GM18502 (cell line): ENCODE results near the gene RB1.

Source experiments
- ATAC-seq: cut with Tn5 transposase; IDR thresholded peaks from one replicate; pipeline ENCODE4 v1.9.1; 2021; ENCODE audit warnings: mild to moderate bottlenecking; ENCODE audit not compliant: unreplicated experiment, poor library complexity

RB1 gene

DNA sequence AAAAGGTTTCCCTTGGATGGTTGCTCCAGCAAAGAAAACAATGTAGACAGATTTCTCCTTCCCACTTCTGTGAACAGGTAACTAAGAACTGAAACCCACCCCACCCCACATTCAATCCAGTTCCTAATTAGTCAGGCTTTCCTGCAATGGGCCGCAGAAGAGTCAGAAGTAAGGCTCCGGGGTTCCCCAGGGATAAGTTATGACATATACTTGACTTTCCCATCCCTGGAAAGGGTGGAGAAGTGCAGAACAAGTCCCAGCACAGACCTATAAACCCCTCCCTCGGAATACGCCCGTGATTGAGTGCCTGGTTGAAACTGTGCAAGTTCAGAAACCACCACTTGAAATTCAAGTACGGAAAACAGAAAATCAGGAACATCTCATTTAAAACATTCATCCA, 204.5 kb downstream of the RB1 start:
- no peak for ATAC-seq

DNA sequence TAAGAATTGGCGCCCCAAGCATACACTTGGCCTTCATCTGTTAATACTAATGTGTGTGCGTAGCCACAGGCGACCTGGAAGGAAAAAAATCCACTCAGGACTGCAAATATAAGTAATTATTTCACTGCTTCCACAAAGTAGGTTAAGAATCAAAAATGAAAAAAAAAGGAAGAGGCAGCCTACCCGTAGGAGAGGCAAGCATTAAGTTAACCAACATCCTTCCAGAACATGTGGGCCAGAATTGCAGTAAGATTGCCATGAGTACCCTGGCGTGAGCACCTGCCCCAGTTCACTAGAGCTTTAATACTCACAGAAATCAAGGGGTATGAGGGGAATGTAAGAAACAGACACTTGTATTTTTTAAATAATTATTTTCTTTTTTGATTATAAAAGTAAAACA, 207.1 kb downstream of the RB1 start:
- ATAC-seq: no peak

DNA sequence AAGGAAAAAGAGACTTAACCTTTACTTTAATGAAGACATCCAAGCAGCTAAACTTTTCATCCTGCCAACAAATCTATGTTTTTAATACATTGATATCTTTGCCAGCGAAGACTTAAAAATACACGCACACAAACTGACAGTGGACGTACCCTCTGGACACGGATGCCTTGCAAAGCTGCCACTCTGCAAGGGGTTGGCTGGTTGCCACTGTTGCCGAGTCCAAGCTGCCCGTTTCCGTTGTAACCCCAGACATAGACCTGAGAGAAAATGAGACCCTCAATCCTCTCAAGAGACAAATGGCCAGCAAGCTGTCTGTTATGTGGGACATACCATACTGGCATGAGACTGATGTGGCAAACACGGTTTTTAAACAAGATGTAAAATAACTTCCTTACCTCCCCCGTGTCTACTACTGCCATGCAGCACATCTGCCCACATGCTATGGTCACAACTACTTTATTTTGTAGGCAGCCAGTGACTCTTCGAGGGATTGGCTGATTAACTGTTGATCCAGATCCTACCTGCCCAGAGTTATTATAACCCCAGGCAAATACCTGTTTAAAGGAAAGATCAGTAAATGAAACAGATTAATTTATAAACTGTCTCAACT, 208.2 kb downstream of the RB1 start:
- no peak for ATAC-seq

DNA sequence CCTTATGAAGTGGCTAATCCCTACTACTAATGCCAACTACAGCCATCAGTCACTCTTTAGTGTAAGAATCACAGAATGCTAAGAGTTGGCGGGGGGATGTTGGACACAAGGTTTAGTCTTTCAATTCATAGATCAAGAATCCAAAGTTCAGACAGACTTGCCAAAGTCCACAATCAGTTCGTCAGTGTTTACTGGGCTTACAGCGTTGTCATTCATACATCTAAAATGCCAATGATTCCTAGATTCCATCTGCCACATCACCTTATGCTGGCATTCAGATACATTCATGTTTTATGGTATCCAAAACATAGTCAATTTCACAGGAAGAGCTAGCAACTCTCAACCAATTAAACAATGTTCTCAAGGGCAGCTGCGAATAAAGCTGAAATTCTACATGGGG, 211.2 kb downstream of the RB1 start:
- no peak for ATAC-seq

DNA sequence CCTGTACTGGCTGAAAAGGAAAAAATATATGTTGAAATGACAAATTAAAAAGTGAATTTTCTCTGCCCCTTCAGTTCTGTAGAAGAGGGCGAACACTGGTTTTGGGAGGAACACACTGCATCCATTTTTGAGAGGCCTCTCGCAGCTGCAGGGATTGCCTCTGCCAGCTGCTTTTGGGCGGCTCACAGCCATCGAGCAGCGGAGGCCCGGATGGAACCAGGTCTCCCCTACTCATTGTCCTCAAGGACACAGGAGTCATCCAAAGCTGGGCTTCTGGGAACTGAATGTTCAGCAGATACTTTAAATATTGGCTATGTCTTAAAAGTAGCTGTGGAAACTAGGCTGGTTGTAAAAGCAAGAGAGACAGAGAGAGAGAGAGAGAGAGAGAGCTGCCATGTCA, 212.2 kb downstream of the RB1 start:
- no peak for ATAC-seq

DNA sequence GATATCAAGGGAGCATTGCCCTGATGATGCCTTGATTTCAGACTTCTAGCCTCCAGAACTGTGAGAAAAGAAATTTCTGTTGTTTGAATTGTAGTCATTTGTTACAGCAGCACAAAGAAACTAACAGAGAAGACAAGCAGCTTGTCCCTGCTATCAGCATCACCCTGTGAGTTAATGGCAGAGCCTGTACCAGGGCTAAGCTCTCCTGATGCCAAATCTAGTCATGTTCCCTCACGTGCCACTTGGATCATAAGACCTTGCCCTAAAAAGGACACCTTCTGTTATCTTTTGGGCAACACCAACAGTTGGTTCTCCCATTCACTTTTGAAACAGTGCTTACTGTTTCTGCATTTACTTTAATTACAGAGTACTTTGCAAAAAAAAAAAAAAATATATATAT, 214.5 kb downstream of the RB1 start:
- ATAC-seq: no peak

DNA sequence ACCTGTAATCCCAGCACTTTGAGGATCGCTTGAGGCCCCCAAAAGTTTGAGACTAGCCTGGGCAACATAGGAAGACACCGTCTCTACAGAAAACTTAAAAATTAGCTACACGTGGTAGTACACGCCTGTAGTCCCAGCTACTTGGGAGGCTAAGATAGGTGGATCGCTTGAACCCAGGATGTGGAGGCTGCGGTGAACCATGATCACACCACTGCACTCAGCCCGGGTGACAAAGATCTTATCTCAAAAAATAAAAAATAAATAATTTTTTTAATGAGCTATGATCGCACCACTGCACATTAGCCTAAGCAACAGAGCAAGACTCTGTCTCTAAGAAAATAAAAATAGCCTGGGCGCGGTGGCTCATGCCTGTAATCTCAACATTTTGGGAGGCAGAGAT, 222.7 kb downstream of the RB1 start:
- ATAC-seq: no peak

DNA sequence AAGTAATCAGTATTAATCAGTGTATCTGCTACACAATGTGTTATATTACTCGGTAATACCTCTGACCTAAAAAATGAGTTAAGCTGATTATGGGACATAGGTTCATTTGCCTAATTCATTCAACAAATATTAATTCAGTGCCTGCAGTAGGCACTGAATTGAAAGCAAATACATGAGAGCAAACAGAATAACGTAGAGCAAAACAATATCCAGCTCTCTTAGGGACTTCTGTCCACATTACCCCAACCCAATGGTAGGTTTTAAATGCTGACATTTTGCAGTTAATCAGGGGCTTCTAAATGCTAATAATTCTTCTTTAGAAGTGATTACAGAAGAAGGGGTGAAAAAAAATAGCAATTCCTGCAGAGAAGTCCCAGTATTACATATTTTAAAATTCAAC, 224.4 kb downstream of the RB1 start:
- no peak for ATAC-seq

DNA sequence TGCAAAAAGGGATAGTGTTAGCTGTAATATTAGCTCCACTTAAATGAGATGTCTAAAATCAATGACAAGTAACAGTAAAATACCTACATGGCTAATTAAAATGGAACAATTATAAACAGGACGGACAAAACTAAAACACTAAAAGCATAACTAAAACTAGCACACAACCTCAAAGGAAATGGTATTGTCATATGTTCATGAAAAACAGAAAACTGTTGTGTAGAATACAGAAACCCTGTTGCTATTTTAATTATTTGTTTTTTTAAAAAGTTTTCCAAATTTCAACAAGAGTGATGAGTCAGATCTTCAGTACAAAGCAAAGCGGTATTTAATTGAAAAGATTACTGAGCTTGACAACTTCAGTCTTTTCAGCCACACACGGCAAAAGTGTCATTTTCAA, 225.2 kb downstream of the RB1 start:
- ATAC-seq: no peak

DNA sequence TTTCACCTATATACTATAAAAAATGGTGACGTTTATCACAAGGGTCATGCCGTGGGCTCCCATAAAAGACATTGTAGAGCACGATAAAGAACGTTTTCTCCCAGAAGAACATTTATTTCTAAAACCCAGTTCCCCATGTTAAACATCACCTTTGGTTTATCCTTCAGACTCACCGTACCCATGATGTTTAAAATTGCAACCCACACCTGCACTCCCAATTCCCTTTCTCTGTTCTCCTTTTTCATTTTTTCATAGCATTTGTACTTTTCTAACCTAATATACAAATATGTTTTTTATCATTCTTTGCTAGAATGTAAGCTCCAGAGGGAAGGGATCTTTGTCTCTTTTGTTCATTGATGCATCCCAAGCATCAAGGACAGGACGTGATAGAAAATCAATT, 227.3 kb downstream of the RB1 start:
- no peak for ATAC-seq
